ENCODE data around the gene NIPAL1.
"Not testable (repeated sequence)": the region's sequence is repeated elsewhere in the genome, so short reads cannot be mapped to it uniquely, and the experiment has no call there.

NIPAL1 gene

GRCh38 chr4:48016141-48017107, at the start of gene NIPAL1, which contains the start of gene CNGA1:
NIPAL1 (plus strand) TSS chr4:48016772; CDS start chr4:48016840, 68 bp downstream.
CNGA1 (minus strand) TSS chr4:48016681; CDS start chr4:47952689, 63,992 bp downstream.
- DNase-seq (ENCODE audit: low read depth in 2 of 2) = peak; percentile 57 to 65
- peak within 1 kb of the TSS; percentile 64 to 72 for H3K4me3 ChIP-seq (replicated peaks in 1 of 2; ENCODE audit: low read depth in 2 of 2, low read length in 2 of 2)
- TF ChIP-seq, protein P1, sequence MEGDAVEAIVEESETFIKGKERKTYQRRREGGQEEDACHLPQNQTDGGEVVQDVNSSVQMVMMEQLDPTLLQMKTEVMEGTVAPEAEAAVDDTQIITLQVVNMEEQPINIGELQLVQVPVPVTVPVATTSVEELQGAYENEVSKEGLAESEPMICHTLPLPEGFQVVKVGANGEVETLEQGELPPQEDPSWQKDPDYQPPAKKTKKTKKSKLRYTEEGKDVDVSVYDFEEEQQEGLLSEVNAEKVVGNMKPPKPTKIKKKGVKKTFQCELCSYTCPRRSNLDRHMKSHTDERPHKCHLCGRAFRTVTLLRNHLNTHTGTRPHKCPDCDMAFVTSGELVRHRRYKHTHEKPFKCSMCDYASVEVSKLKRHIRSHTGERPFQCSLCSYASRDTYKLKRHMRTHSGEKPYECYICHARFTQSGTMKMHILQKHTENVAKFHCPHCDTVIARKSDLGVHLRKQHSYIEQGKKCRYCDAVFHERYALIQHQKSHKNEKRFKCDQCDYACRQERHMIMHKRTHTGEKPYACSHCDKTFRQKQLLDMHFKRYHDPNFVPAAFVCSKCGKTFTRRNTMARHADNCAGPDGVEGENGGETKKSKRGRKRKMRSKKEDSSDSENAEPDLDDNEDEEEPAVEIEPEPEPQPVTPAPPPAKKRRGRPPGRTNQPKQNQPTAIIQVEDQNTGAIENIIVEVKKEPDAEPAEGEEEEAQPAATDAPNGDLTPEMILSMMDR (IDR thresholded peaks at IDR 0.05; ENCODE audit: low read depth, low read length) = peak; percentile 54

DNA sequence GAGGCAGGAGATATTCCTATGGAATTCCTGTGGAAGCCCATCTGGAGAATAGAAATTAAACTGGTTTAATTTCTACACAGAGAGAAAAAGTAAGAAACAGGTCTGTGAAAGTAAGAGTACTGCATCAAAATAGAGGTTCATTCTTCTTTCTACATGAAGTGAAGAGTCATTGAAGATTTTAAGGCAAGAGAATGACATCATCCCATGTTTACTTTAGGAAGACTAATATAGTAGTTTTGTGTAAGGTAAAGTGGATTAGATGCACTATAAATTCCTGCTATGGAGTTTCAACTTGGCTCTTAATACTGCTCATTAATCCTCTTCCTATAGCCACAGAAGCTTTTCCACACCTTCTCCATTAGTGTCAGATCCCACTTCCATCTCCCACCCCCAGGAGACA, 47.7 kb upstream of the NIPAL1 start:
- no peak overlapping the region for H3K4me3 ChIP-seq (replicated peaks in 1 of 2; ENCODE audit: low read depth in 2 of 2, low read length in 2 of 2)
- DNase-seq (ENCODE audit: low read depth in 2 of 2) = no peak
- TF ChIP-seq, protein P1 (IDR thresholded peaks at IDR 0.05; ENCODE audit: low read depth, low read length) = no peak

DNA sequence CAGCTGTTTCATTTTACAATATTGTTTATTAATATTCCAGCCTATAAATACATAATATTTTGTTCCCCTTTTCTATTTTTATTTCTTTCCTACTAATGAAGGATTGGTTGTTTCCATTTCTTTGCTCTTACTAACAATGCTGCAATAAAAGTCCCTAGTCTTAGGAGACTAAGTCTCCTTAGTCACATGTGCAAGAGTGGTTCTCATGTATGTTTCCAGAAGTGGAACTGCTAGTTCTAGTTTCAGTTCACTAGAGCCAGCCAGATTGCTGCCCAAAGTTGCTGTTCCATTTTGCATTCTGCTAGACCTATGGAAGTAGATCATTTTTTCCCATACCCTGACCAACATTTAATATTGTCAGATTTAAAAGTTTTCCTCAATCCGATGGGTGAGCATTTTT, 44.4 kb upstream of the NIPAL1 start:
- DNase-seq (ENCODE audit: low read depth in 2 of 2) = no peak
- TF ChIP-seq, protein P1 (IDR thresholded peaks at IDR 0.05; ENCODE audit: low read depth, low read length) = no peak

DNA sequence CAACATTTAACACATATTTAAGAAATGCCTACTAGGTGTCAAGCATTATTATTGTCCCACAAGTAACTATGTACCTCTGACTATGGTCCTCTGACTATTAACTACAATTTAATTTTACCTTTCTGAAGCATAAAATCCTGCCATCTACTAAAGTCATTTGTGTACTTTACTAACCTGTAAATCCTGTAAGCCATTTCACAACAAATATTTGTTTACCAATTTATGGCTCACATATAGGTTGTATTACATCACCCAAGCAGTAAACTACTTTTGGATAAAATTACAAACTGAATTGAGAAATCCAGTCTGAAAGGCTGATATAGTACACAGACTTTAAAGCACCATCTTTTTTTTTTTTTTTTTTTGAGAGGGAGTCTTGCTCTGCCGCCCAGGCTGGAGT, 43.9 kb upstream of the NIPAL1 start:
- TF ChIP-seq, protein P1 (IDR thresholded peaks at IDR 0.05; ENCODE audit: low read depth, low read length) = no peak
- no peak for DNase-seq (ENCODE audit: low read depth in 2 of 2)
- no peak overlapping the region for H3K4me3 ChIP-seq (replicated peaks in 1 of 2; ENCODE audit: low read depth in 2 of 2, low read length in 2 of 2)

More for the DNA sequence above, 44.4 kb upstream of the NIPAL1 start:
- H3K4me3 ChIP-seq (replicated peaks in 1 of 2; ENCODE audit: low read depth in 2 of 2, low read length in 2 of 2) = no peak overlapping the region

DNA sequence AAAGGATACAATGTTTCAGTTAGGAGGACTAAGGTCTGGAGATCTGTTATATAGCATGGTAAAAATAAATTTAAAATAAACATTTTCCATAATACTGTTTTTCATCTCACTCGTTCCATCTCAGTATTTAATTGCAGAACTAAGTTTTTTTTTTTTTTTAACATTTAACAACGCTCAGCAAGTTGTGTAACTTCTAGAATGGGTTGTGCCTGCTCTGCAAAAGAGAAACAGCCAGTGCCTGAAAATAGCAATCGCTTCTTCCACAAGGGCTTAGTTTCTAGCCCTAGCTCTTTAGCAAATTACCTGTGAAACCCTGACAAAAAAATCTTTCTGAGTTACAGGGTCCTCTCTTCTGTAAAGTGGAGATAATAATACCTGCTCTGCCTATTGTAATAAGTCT, 42.0 kb upstream of the NIPAL1 start:
- TF ChIP-seq, protein P1 (IDR thresholded peaks at IDR 0.05; ENCODE audit: low read depth, low read length) = no peak
- no peak overlapping the region for H3K4me3 ChIP-seq (replicated peaks in 1 of 2; ENCODE audit: low read depth in 2 of 2, low read length in 2 of 2)
- no peak for DNase-seq (ENCODE audit: low read depth in 2 of 2)

DNA sequence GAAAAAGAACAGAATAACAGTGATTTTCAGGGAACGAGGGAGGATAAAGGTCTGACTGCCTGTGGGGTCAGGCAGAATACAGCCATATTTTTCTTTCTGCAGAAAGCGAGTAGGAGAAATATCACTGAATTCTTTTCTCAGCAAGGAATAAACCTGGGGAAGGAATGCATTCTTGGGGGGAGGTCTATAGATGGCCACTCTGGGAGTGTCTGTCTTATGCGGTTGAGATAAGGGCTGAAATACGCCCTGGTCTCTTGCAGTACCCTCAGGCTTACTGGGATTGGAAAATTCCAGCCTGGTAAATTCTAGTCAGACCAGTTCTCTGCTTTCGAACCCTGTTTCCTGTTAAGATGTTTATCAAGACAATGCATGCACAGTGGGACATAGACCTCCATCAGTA, 26.4 kb upstream of the NIPAL1 start:
- TF ChIP-seq, protein P1 (IDR thresholded peaks at IDR 0.05; ENCODE audit: low read depth, low read length) = no peak
- no peak for DNase-seq (ENCODE audit: low read depth in 2 of 2)
- H3K4me3 ChIP-seq (replicated peaks in 1 of 2; ENCODE audit: low read depth in 2 of 2, low read length in 2 of 2) = no peak overlapping the region

GRCh38 chr4:47992475-47992874, 24.1 kb upstream of the NIPAL1 start:
- not testable (repeated sequence) for DNase-seq (ENCODE audit: low read depth in 2 of 2); H3K4me3 ChIP-seq (replicated peaks in 1 of 2; ENCODE audit: low read depth in 2 of 2, low read length in 2 of 2)

Data from cardiac fibroblast (primary cell).